Colonic mucosa (tissue), 4 donors: ENCODE results near the gene CYP4F2. TPM values are rescaled to one million over a fixed set of nuclear protein-coding genes. Genes with fewer than 3 reads are reported as not detected.
"Not testable (repeated sequence)": the region's sequence is repeated elsewhere in the genome, so short reads cannot be mapped to it uniquely, and the experiment has no call there.

Source experiments
- DNase-seq: peaks from one replicate; pipeline ENCODE4 v3.0.0-alpha.2; 2020
- H3K27ac ChIP-seq: fragments of 200-600 bp; one replicate; pipeline ENCODE4 v1.8.0; 2021
- H3K27me3 ChIP-seq: fragments of 200-600 bp; one replicate; pipeline ENCODE4 v1.8.0; 2021
- H3K36me3 ChIP-seq: fragments of 200-600 bp; one replicate; pipeline ENCODE4 v1.8.0; 2021
- H3K4me1 ChIP-seq: fragments of 200-600 bp; one replicate; pipeline ENCODE4 v1.8.0; 2021; ENCODE audit warnings: mild to moderate bottlenecking
- H3K4me3 ChIP-seq: fragments of 200-600 bp; one replicate; pipeline ENCODE4 v1.8.0; 2021
- H3K9ac ChIP-seq, 2 donors: one replicate each; pipeline ENCODE4 v1.7.0; 2013; ENCODE audit warnings: control low read depth in 2 of 2, low read depth in 2 of 2, low read length in 2 of 2
- H3K9me3 ChIP-seq: fragments of 200-600 bp; one replicate; pipeline ENCODE4 v1.8.0; 2021
- CTCF ChIP-seq: fragments of 200-600 bp; IDR thresholded peaks from one replicate; pipeline ENCODE4 v1.8.0; 2022; ENCODE audit warnings: antibody characterized with exemption, mild to moderate bottlenecking
- intact Hi-C: fragments of 100-400 bp; cut with DNase I; formaldehyde crosslinking; loops from one replicate; pipeline ENCODE4 v1.14.1; 2022
- total RNA-seq, 2 donors: library from RNA; stranded (reverse); fragmentation: NEBNext Ultra II Directional in 1 of 2; extraction: Animal tissue kit (Norgen Biotek cat#: 25700) in 1 of 2; gene quantifications; one replicate each; pipeline ENCODE4 v1.2.1, GENCODE V29; 2021
- donor health status: healthy.
- donor health status: DM: no; HTN: no; CAD: no.
- donor health status: DM: no; HTN: no; CAD: no.

CYP4F2 gene
- total RNA-seq, 2 donors from 2014 or later = 3.9 to 7.0 TPM

DNA sequence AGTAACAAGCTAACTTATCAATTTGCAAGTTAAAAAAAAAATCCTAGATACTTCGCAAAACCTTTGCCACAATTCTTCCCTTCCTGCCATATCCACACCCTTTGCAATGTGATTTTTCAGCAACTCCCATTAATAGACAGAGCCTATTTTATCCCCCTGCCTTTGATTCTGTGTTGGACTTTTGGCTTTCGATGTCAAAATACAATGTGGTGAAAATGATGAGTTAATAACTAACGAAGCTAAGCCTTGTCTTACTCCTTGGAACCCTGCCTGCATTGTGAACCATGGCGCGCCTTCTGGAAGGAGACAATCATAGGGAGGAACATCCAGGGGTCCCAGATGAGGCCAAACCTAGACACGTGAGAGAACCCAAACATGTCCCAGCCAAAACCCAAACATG lies 6.4 kb downstream of the CYP4F2 start:
- intact Hi-C loops = no loop called here
- H3K27me3 ChIP-seq = no peaks in the 10 kb centered on the region
- no peak overlapping the region for H3K4me3 ChIP-seq
- H3K36me3 ChIP-seq = no peaks in the 10 kb centered on the region
- H3K9ac ChIP-seq = no peak overlapping the region
- no peak overlapping the region for H3K27ac ChIP-seq
- no peak for DNase-seq
- no peaks in the 10 kb centered on the region for H3K4me1 ChIP-seq
- H3K9me3 ChIP-seq = no peaks in the 10 kb centered on the region
- TF ChIP-seq CTCF = no peak

DNA sequence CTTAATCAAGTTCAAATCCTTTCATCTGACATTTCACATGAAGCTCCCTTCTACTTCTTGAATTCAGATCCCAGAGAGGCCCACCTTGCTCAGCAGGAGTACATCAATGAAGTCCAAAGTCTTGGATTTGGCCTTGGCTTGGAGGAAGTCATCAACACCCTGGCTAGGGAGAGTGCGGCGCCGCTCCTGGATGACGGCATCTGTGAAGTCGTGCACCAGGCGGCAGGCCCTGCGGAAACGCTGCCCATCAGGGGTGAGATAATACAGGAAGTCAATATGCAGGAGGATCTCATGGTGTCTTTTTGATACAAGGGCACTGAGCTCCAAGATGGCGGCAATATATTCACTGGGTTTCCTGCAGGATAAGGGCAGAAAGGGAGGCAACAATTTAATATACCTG lies 8.5 kb downstream of the CYP4F2 start:
- H3K4me1 ChIP-seq, H3K27ac ChIP-seq, intact Hi-C loops, H3K4me3 ChIP-seq, H3K9me3 ChIP-seq, H3K9ac ChIP-seq, H3K27me3 ChIP-seq, DNase-seq, H3K36me3 ChIP-seq: not testable (repeated sequence)

DNA sequence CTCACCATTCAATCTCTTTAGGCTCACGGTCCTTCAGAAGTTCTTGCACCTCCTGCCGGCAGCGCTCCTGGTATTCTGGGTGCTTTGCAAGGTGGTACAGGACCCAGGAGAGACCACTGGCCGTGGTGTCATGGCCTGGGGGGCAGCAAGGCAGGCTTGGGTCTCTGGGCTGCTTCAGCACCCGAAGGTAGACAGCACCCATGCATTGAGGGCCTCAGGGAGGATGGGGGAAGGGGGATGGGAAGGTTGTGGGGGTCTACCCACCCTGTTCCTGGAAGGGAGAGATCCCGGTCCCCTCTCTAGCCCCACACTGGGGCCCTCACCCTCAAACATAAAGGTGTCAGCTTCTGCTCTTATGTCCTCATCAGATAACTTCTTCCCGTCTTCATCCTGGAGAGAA lies 12.0 kb downstream of the CYP4F2 start:
- Histone ChIP-seq H3K27me3 (no peaks in the 10 kb centered on the region), H3K36me3 (no peaks in the 10 kb centered on the region), H3K4me1 (no peaks in the 10 kb centered on the region), H3K4me3 (no peak overlapping the region), H3K27ac (no peak overlapping the region), H3K9ac (no peak overlapping the region), H3K9me3 (no peaks in the 10 kb centered on the region)
- DNase-seq = no peak
- intact Hi-C loops = no loop called here
- no peak for TF ChIP-seq CTCF

- no peak overlapping the region for H3K27ac ChIP-seq
- intact Hi-C loops = no loop called here
- H3K4me1 ChIP-seq = no peaks in the 10 kb centered on the region
- no peaks in the 10 kb centered on the region for H3K36me3 ChIP-seq
- H3K27me3 ChIP-seq = no peaks in the 10 kb centered on the region
- H3K4me3 ChIP-seq = no peak overlapping the region
- H3K9me3 ChIP-seq = no peaks in the 10 kb centered on the region
- DNase-seq = no peak
- no peak for TF ChIP-seq CTCF
- no peak overlapping the region for H3K9ac ChIP-seq
These were observed 12.7 kb downstream of the CYP4F2 start for GRCh38 chr19:15885167-15885566.

DNA sequence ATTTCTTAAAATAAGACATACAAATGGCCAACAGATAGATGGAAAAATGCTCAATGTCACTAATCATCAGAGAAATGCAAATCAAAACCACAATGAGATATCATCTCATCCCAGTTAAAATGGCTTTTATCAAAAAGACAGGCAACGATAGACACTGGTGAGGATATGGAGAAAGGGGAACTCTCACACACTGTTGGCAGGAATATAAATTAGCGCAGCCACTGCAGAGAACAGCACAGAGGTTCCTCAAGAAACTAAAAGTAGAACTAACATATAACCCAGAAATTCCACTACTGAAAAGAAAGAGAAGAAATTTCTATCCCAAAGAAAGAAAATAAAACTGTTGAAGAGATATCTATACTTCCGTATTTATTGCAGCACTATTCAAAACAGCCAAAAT lies 14.5 kb downstream of the CYP4F2 start:
- H3K9ac ChIP-seq, H3K27ac ChIP-seq, DNase-seq, H3K27me3 ChIP-seq, H3K4me3 ChIP-seq, H3K9me3 ChIP-seq, intact Hi-C loops, H3K4me1 ChIP-seq, H3K36me3 ChIP-seq: not testable (repeated sequence)

DNA sequence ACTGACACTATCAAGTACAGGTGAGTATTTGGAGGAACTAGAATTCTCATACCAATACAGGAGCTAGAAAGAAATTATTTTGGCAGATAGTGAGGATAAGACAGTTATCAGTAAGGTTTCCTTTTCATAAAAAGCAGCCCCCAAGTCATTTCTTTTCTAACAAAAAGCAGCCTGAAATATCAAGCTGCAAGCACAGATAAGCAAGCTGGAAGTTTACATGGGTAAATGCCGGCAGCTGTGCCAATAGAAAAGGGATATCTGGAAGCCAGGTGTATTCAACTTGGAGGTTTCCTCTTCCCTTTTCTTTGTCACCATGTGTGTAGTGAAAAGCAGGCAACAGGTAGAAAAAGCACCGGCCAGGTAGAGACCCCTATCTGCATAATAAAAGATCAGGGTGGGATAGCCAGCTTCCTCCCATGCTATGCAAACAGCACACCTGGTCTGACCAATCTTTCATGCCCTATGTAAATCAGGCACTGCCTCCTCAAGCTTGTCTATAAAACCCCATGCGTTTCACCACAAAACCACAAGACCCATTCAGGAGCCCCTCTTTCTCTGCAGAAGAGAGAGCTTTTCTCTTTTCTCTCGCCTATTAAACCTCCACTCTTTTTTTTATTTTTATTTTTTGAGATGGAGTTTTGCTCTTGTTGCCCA lies 22.9 kb downstream of the CYP4F2 start:
- no peaks in the 10 kb centered on the region for H3K36me3 ChIP-seq
- no peak for DNase-seq
- H3K9ac ChIP-seq = no peak overlapping the region
- no peak overlapping the region for H3K4me3 ChIP-seq
- intact Hi-C loops = no loop called here
- H3K9me3 ChIP-seq = no peaks in the 10 kb centered on the region
- no peaks in the 10 kb centered on the region for H3K4me1 ChIP-seq
- no peak for TF ChIP-seq CTCF
- H3K27me3 ChIP-seq = no peaks in the 10 kb centered on the region
- no peak overlapping the region for H3K27ac ChIP-seq

- not testable (repeated sequence) for H3K9ac ChIP-seq, H3K27ac ChIP-seq
These were observed 24.1 kb downstream of the CYP4F2 start for GRCh38 chr19:15873771-15874170.

More at GRCh38 chr19:15873771-15874170, 24.1 kb downstream of the CYP4F2 start:
- intact Hi-C loops, H3K27me3 ChIP-seq, H3K9me3 ChIP-seq, H3K4me3 ChIP-seq, DNase-seq, H3K4me1 ChIP-seq, H3K36me3 ChIP-seq: not testable (repeated sequence)
